ENCODE results near the gene FAM53B.

The FAM53B gene

DNA sequence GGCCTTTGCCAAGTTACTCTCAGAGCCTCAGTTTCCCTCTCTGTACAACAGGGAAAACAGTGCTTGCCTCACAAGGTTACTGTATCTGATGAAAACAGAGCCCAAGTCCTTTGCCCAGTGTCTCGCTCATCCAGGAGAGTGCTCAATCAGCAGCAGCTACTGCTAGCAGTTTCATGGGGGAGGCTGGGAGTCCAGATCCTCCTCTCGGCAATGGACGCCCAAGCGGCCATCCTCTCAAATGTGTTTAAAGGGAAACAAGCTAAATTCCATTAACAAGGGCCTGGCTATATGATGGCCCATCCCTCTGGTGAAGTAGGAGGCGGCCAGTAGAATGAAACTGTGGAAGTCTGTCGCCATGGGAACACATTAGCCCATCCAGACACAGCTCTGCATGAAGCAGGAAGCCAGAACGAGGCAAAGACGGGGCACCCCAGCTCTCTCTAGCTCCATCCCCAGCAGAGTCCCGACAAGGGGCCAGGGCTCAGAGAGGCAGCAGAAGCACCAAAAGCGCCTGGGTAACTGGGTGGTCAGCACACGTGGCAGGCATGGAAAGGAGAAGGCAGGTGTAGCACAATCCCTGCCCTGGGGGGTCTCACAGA is 35.2 kb downstream of the FAM53B start:
- no peak for DNase-seq (ENCODE audit: low spot score)

DNA sequence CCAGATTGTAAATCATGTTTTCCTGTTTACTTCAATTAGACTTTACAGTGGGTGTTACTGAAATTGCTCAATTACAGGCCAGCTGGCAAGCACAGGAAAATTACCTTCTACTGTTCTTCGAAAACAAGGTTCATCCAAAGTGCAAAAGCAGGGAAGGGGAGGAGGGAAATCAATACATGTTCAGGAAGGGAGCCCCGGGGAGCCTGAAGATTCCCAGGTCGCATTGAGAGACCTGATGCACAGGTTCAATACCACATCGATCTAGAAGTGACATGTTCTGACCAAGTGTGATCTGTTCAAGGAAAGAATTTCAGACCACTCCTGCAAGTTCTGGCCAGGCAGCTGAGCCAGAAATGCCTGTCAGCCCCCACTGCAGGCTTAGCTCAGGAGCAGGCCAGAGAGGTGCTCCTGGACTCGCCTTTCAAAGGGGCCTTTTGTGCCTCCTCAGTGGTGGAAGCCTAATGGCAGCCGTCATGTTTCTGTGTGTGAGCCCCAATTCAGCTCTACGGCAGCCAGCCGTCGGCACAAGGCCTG is 35.9 kb downstream of the FAM53B start:
- DNase-seq (ENCODE audit: low spot score), result peak; percentile 70

DNA sequence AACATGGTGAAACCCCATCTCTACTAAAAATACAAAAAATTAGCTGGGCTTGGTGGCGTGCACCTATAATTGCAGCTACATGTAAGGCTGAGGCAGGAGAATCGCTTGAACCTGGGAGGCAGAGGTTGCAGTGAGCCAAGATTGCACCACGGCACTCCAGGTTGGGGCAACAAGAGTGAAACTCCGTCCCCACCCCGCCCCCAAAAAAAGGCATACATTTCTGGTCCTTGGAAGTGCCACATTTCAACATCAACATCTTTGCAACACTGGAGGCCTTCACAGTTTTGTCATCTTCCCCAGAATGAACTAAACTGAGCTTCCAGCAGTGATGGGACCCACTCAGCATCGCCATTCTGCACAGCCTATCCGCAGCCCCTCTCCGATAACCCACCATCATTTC is 36.6 kb downstream of the FAM53B start:
- no peak for DNase-seq (ENCODE audit: low spot score)

- no peak for DNase-seq (ENCODE audit: low spot score)
Observed at GRCh38 chr10:124707144-124707467, 37.1 kb downstream of the FAM53B start.

GRCh38 chr10:124706462-124707143 is 37.6 kb downstream of the FAM53B start:
- no peak for DNase-seq (ENCODE audit: low spot score)

DNA sequence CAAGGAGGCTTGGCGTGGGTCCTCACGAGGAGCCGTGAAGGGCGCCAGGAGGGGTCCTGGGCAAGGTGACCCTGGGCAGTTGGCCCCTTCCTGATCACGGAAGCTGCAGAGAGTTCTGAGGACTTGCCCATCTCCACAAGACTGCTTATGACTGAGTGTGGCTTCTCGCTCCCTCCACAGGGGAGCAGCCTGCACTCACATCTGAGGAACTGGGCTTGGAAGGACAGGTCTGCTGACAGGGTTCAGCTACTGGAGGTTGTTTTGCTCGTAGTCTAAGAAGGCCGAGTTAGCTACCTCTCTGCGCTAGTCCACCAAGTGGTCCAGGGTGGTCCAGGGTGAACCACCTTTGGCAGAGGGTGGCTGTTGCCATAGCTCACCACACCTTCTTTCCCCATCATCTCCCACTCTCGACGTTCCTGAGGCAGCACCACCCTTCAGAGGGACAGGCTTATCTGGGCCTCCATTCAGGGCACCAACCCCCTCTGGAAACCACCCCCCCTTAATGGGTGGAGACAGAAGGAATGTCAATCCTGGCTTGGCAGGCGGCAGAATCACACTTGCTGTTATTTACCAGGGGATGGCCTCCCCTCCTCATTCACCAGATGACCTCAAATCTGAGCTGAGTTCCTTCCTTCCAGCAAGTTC is 38.2 kb downstream of the FAM53B start:
- DNase-seq (ENCODE audit: low spot score), result no peak

GRCh38 chr10:124705381-124705740 is 38.8 kb downstream of the FAM53B start:
- no peak for DNase-seq (ENCODE audit: low spot score)

GRCh38 chr10:124704428-124705380 is 39.5 kb downstream of the FAM53B start:
- DNase-seq (ENCODE audit: low spot score), result no peak

DNA sequence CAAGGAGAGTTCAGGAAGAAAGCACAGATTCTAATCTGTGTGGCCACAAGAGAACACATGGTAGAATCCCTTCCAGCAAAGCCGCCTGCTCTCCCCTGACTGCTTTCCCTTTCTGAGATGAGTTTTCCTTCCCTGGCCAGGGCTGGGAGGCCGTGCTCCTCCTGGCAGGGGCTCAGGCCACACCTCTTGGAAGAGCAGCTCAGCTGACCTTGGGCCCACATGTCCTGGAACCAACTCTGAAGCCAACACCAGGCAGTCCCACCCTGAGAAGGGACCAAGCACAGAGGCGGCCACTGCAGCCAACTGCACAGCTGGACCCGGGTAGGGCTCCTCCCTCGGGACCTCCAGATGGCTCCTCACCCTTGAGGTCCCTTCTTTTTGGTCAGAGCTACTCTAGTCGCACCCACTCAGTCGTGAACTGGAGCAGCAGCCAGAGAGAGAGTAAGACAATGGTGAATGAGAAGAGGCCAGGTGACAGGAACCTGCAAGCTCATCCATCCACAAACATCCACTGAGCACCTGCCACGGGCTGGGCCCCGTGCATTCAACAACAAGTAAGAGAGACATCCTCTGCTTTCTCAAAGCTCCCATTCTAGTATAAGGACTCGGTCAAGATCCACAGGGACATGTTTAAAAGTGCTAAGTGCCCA is 40.3 kb downstream of the FAM53B start:
- DNase-seq (ENCODE audit: low spot score), result no peak

- no peak for DNase-seq (ENCODE audit: low spot score)
Observed at GRCh38 chr10:124703372-124703771, 40.8 kb downstream of the FAM53B start.

DNA sequence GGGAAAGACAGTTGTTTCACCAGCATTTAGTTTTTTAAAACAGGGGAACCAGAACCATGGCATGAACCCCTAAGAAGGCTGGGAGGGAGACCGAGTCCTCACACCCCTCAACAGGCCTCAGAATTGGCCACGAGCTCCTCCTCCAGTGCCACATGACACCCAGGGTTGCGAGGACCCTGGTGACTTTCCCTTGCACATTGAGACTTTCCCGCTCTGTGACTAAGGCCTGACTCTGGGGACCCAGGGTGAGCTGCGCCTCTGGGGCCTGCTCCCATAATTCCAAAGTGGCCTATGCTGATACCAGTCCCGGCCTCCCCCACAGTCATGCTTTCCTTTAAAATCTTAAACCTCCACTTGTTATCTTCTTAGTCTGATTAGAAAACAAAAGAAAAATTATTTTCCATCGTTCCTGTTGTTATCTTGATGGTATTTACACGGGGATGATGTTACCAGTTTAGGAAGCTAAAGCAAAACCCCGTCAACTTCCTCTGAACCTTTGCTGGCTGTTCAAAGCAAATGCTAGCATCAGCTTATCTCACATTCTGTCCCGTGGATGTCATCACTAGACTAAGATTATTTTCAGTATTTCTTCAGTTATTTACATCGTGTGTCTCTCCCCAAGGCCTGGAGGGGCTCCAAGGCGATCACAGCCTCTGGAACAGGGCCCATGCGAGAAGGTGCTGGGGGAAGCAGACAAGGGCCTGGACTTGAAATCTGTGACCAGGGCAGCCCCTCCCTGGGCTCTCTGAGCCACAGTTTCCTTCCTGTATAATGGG is 42.1 kb downstream of the FAM53B start:
- no peak for DNase-seq (ENCODE audit: low spot score)

- DNase-seq (ENCODE audit: low spot score), result no peak
Observed at GRCh38 chr10:124701435-124701834, 42.7 kb downstream of the FAM53B start.

DNA sequence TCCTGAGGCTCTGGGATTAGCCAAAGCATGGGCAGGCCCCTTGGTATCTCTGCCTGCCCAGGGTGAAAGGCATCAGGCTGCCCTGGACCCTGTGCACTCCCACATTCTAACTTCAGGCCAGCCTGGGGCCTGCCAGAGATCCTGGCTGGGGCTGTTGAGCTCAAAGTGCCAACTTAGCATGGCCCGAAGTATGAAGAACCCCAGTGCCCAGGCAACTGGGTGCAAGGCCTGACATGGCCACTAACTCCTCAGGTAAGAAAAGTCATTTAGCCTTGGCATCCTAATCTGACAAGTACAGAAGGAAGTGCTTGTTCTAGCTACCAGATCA is 43.2 kb downstream of the FAM53B start:
- DNase-seq (ENCODE audit: low spot score), result no peak

DNA sequence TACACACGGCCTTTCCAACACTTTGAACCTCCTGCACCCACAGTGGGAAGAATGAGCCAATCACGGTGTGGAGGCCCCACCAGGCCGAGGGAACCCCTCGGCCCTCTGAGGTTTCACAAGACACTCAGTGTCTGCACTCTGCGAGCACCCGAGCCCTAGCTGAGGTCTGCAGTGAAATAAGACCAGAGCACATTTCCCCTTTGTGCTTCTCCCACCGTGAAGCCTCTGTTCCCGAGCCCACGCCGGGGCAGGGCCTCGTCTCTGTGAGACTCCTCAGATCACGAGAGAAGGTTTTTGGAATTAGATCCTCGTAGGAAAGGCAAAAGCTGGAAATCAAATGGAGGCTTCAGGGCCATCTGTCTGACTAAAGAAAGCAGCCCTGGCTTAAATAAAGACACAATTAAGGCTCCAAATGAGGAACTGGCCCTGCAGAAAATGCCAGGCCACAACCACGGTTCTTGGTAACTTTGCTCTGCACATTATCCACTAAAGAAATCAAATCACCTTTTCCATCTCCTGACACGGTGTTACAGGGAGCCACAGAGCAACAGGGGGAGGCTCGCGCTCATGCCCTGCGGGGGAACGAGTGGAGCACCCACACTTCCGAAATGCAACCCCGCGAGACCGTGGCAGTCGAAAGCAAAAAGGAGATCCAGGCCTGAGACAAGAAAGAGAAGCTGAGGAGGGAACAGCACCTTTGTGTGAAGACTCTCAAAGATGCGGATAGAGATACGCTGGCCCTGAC is 43.7 kb downstream of the FAM53B start:
- DNase-seq (ENCODE audit: low spot score), result no peak

DNA sequence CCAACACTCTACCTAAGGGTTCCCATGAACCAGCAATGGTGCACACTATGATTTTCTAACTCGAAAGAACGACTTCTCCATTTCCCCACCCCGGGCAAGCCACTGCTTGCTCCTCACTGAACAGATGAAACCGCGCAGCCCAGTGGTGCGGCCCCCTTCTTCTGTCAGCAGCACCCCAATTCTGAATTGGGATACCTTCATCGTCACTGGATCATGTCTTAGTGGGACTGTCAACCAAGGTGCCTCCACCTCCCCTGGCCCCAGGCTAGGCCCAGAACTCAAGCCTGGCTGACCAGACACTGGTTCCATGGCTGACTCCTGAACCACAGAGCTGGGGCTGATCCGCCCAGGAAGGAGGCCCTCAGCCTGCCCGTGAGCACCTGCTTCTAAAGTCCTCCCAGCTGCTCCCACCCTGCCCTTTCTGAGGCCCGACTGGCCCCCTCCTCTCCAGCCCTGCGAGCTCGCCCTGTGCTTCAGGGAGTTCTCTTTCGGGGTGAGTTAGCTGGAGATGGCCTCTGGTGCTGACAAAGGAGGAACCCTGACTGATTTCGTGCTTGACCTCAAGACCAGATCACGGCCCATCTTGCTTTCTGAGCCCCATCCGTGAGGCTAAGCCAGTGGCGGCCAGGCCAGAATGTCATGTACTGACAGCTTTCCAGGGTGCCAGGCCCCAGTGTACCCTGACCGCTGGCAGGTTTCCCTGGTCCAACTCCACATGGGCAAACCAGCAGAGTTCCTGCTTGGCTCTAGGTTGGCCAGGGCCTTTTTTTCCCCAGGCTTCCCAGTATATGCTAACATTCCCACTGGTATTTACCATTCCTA is 44.5 kb downstream of the FAM53B start:
- no peak for DNase-seq (ENCODE audit: low spot score)

GRCh38 chr10:124698545-124699469 is 45.4 kb downstream of the FAM53B start:
- DNase-seq (ENCODE audit: low spot score), result no peak

DNA sequence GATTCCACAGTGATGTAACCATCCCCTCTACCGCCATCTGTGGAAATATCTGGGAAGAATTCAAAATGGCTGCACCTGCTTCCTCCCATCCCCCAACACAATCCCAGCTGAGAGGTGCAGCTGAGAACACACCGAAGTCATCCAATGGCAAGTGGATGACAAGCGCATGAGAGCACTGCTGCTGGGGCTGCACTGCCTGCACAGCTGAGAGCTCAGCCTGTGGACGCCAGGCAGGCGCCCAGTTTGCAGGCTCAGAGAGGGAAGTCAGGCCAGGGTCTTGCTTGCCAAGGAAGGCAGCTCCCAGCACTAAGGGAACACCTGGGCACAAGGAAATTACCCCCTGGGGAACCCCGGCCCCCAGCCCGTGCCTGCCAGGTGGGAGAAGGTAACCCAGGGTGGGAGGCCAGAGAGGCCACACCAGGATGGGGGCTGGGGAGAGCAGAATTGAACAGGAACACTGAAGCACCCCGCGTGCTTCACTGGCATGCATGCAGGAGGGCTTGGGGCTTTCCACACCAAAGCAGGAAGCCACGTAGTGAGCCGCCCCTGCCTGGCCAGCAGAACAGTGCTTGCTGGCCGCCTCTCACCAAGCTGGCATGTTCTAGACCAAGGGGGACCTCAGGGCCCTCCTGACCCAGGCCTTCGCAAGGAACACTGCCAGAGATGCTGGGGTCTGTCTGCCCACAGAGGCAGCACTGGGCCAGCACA is 46.2 kb downstream of the FAM53B start:
- no peak for DNase-seq (ENCODE audit: low spot score)

- no peak for DNase-seq (ENCODE audit: low spot score)
Observed at GRCh38 chr10:124697443-124697836, 46.7 kb downstream of the FAM53B start.
